Measurements from ENCODE around the gene PAK6.

Gene PAK6

GRCh38 chr15:40239693-40240618, 1.1 kb downstream of the PAK6 start:
- no peak for DNase-seq (ENCODE audit: low read depth, low spot score)
- in situ Hi-C loops (cut with HindIII; ENCODE audit: low sequenced_read_pairs), result no loop called here
- no peak for TF ChIP-seq CTCF (IDR thresholded peaks at IDR 0.05; ENCODE audit: low read depth, low read length)
- H3K4me3 ChIP-seq (ENCODE audit: low read depth, low read length), result no peak overlapping the region

GRCh38 chr15:40240619-40241221, 1.9 kb downstream of the PAK6 start:
- no peak for DNase-seq (ENCODE audit: low read depth, low spot score)
- no peak overlapping the region for H3K4me3 ChIP-seq (ENCODE audit: low read depth, low read length)
- TF ChIP-seq CTCF (IDR thresholded peaks at IDR 0.05; ENCODE audit: low read depth, low read length), result no peak
- in situ Hi-C loops (cut with HindIII; ENCODE audit: low sequenced_read_pairs), result no loop called here

- in situ Hi-C loops (cut with HindIII; ENCODE audit: low sequenced_read_pairs), result no loop called here
- no peak overlapping the region for H3K4me3 ChIP-seq (ENCODE audit: low read depth, low read length)
- DNase-seq (ENCODE audit: low read depth, low spot score), result no peak
- TF ChIP-seq CTCF (IDR thresholded peaks at IDR 0.05; ENCODE audit: low read depth, low read length), result no peak
Measured at GRCh38 chr15:40241269-40242212, 2.7 kb downstream of the PAK6 start.

- no peak for TF ChIP-seq CTCF (IDR thresholded peaks at IDR 0.05; ENCODE audit: low read depth, low read length)
- in situ Hi-C loops (cut with HindIII; ENCODE audit: low sequenced_read_pairs), result no loop called here
- DNase-seq (ENCODE audit: low read depth, low spot score), result no peak
- no peak overlapping the region for H3K4me3 ChIP-seq (ENCODE audit: low read depth, low read length)
Measured at GRCh38 chr15:40242213-40242599, 3.3 kb downstream of the PAK6 start.

- no peak for TF ChIP-seq CTCF (IDR thresholded peaks at IDR 0.05; ENCODE audit: low read depth, low read length)
- H3K4me3 ChIP-seq (ENCODE audit: low read depth, low read length), result no peak overlapping the region
- DNase-seq (ENCODE audit: low read depth, low spot score), result no peak
- in situ Hi-C loops (cut with HindIII; ENCODE audit: low sequenced_read_pairs), result no loop called here
Measured at GRCh38 chr15:40242601-40243000, 3.7 kb downstream of the PAK6 start.

GRCh38 chr15:40243126-40243810, 4.4 kb downstream of the PAK6 start:
- TF ChIP-seq CTCF (IDR thresholded peaks at IDR 0.05; ENCODE audit: low read depth, low read length), result no peak
- H3K4me3 ChIP-seq (ENCODE audit: low read depth, low read length), result no peak overlapping the region
- in situ Hi-C loops (cut with HindIII; ENCODE audit: low sequenced_read_pairs), result no loop called here
- no peak for DNase-seq (ENCODE audit: low read depth, low spot score)
